Nephron progenitor cell (in vitro differentiated cells): ENCODE measurements around the gene CLRN3.

Experiments
- DNase-seq: peaks from one replicate; pipeline ENCODE4 v3.0.0; 2021
- H3K27ac Mint-ChIP-seq: 2 replicates; pipeline ENCODE4 v1.8.0; 2021; ENCODE audit warnings: mild to moderate bottlenecking, moderate library complexity, mixed read lengths
- H3K27me3 Mint-ChIP-seq: 2 replicates; pipeline ENCODE4 v1.8.0; 2021; ENCODE audit warnings: mild to moderate bottlenecking, low read depth, mixed read lengths; ENCODE audit not compliant: poor library complexity
- H3K36me3 Mint-ChIP-seq: 2 replicates; pipeline ENCODE4 v1.8.0; 2021; ENCODE audit warnings: low read depth, mixed read lengths
- H3K4me1 Mint-ChIP-seq: 2 replicates; pipeline ENCODE4 v1.8.0; 2021; ENCODE audit warnings: mixed read lengths
- H3K4me3 Mint-ChIP-seq: 2 replicates; pipeline ENCODE4 v1.8.0; 2021; ENCODE audit warnings: mild to moderate bottlenecking, moderate library complexity, mixed read lengths
- H3K9me3 Mint-ChIP-seq: 2 replicates; pipeline ENCODE4 v1.8.0; 2021; ENCODE audit warnings: mild to moderate bottlenecking, moderate library complexity, mixed read lengths
- TF ChIP-seq, protein P1 (sequence below): fragments of 200-600 bp; sonication (generic); IDR thresholded peaks from 2 replicates; pipeline ENCODE4 v1.5.0; 2021; ENCODE audit warnings: antibody characterized with exemption

Gene CLRN3

DNA sequence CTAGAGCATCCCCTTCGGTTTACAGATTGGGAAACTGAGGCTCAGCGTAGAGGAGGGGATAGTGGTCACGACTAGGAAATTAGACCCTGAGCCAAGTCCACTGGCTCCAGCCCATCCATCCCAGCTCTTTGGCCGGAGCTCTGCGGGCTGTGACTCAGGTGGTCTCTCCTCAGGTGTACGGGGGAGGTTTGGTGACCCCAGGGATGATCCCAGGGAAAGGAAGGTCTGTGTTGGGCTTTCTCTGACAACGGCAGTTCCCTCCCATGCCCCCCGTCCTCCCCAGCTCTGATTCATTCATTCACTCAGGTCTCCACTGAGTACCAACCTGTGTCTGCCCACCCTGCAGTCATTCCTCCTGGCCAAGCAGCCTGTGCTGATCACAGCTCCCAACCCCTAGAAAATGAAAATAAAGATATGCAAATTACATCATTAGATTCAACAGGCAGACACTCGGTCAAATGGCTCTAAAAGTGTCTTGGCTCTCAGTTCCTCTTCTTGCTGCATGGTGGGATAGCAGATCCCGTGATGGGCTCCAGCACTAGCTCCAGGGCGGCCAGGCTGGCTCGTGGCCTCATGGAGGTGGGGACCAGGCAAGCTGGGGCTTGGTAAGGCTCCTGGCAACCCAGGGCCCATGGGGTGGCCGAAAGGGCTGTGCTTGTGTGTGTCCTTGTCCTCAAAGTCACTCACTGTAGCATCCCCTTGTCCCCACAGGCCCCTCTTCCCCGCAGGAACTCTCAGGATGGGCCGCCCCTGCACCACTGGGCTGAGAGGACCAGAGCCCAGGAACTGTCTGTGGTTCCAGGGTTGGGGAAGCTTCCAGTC is 37.8 kb downstream of the CLRN3 start:
- Mint-ChIP-seq H3K4me1 (peaks cover 31% of the 10 kb centered on the region), H3K36me3 (no peaks in the 10 kb centered on the region), H3K9me3 (no peaks in the 10 kb centered on the region), H3K27ac (no peak overlapping the region), H3K4me3 (no peak overlapping the region), H3K27me3 (peaks cover 30% of the 10 kb centered on the region)
- TF ChIP-seq, protein P1, sequence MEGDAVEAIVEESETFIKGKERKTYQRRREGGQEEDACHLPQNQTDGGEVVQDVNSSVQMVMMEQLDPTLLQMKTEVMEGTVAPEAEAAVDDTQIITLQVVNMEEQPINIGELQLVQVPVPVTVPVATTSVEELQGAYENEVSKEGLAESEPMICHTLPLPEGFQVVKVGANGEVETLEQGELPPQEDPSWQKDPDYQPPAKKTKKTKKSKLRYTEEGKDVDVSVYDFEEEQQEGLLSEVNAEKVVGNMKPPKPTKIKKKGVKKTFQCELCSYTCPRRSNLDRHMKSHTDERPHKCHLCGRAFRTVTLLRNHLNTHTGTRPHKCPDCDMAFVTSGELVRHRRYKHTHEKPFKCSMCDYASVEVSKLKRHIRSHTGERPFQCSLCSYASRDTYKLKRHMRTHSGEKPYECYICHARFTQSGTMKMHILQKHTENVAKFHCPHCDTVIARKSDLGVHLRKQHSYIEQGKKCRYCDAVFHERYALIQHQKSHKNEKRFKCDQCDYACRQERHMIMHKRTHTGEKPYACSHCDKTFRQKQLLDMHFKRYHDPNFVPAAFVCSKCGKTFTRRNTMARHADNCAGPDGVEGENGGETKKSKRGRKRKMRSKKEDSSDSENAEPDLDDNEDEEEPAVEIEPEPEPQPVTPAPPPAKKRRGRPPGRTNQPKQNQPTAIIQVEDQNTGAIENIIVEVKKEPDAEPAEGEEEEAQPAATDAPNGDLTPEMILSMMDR = no peak
- no peak for DNase-seq

DNA sequence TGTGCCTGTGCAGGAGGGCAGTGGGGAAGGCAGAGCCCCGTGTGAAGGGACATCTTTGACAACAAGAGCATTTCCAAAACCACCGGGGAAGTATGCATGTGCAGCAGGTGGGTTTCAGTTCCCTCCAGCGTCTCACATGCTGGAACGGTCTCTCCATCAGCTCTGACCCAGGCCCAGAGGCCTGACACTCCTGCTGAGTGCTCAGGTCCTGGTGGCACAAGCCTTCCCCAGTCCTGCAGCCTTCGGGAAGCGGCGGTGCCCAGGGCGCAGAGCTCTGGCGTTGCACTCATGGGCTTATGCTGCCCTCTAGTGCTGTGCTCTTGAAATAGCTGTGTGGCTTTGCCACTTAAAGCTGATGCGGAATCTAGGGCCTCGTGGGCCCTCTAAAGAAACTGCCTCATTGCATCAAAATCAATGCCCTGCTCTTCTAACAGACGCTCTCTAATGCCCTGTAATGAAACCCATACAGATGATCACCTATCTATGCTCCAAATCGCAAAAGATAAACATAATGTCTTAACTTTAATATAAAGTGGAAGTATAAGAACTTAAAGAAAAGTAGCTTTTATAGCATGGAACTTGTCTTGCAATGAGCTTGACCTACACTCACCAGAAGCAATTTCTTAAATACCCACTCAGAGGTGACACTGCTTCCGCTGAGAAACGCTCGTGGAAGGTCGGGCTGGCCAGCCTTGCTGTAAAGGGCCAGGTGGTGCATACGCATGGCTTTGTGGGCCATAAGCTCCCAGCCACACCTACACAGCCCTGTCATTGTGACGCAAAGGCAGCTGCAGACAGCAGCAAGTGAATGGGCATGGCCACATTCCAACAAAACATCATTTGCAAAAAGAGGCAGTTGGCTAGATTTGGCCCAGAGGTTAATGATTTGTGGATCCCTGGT is 38.6 kb downstream of the CLRN3 start:
- peak; percentile 71 for DNase-seq
- Mint-ChIP-seq H3K27me3 (peaks cover 38% of the 10 kb centered on the region), H3K4me1 (peaks cover 37% of the 10 kb centered on the region), H3K27ac (no peak overlapping the region), H3K4me3 (no peak overlapping the region), H3K36me3 (no peaks in the 10 kb centered on the region), H3K9me3 (no peaks in the 10 kb centered on the region)
- TF ChIP-seq, protein P1 = peak; percentile 88

DNA sequence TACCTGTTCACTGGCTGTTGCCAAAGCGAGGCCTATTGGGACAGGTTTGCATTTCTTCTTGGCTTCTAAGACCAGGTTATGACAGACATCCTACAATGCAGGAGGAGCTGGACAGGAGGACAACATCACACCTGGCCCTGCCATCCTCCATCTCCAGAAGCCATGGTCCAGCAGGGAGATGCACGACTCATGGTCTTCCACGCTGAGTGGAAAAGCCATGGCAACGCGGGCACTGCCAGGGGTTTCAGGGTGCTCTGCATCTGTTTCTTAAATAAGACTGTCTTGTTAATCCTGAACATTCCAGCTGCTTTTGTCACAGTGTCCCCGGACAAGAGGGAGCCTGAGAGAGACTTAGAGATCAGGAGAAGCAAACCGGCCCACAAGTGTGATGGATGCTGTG is 40.3 kb downstream of the CLRN3 start:
- no peak overlapping the region for H3K4me3 Mint-ChIP-seq
- no peak overlapping the region for H3K27ac Mint-ChIP-seq
- no peaks in the 10 kb centered on the region for H3K9me3 Mint-ChIP-seq
- H3K4me1 Mint-ChIP-seq = peaks cover 37% of the 10 kb centered on the region
- TF ChIP-seq, protein P1 = no peak
- no peak for DNase-seq
- no peaks in the 10 kb centered on the region for H3K36me3 Mint-ChIP-seq
- peaks cover 51% of the 10 kb centered on the region for H3K27me3 Mint-ChIP-seq

DNA sequence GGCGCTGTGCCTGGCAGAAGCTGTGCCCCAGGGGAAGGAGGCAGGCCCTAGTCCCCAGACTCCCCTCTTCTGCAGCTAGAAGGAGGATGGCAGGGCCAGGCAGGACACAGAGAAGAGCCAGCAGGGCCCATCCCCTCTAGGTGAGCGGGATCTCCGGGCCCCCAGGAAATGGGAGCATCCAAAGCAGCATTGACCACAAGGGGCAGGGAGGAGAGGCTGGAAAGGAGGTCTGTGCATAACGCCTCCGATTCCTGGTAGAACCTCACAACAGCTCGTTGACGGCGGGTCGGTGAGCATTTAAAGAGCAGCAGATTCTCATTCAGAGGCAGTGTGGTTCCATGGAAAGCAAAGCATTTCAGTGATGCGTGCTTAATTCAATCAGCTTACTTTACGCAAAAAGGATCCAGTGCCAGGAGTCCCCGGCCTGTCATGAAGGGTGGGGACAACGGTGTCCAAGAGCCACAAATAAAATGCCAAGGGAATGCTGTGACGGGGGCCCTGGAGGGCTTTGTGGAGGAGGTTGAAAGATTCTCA is 41.0 kb downstream of the CLRN3 start:
- Mint-ChIP-seq H3K4me1 (peaks cover 37% of the 10 kb centered on the region), H3K36me3 (no peaks in the 10 kb centered on the region), H3K27ac (no peak overlapping the region), H3K27me3 (peaks cover 57% of the 10 kb centered on the region), H3K9me3 (no peaks in the 10 kb centered on the region), H3K4me3 (no peak overlapping the region)
- TF ChIP-seq, protein P1 = no peak
- no peak for DNase-seq

DNA sequence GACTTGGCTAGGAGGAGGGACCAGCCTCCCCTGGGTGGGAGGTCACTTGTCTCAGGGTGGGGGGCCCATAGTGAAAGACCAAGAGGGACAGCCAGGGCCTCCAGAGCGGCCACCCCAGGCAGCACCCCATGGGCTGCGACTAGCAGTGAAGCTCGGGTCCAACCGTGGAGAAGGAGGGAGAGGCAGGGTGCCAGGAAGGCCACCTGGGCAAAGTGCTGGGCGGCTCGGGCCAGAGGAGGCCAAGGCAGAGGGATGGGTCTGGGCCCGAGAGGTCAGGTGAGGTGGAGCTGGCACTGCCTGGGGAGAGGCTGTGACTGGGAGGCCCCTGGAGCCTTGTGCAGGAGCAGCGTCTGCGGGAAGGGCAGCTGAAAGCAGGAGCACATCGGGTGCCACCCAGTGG is 41.8 kb downstream of the CLRN3 start:
- DNase-seq = no peak
- TF ChIP-seq, protein P1 = no peak
- Mint-ChIP-seq H3K4me1 (peaks cover 31% of the 10 kb centered on the region), H3K27ac (peak overlapping the region; percentile 23), H3K27me3 (peaks cover 63% of the 10 kb centered on the region), H3K9me3 (no peaks in the 10 kb centered on the region), H3K36me3 (no peaks in the 10 kb centered on the region), H3K4me3 (no peak overlapping the region)
